Muscle of back (tissue), 11 donors: ENCODE data around the gene CASZ1. TPM values are rescaled to one million over a fixed set of nuclear protein-coding genes. Genes with fewer than 3 reads are reported as not detected.
A peak's percentile ranks its signal among the peaks of the same experiment; 100 is the strongest.

Experiments used
- DNase-seq, 3 donors: peaks; one replicate each; pipeline versions ENCODE4 v3.0.0 to v3.0.0-alpha.2; 2013
- polyA plus RNA-seq, 10 donors: library from polyadenylated mRNA; unstranded; fragments of 120-200 nt; gene quantifications; one replicate each; pipeline ENCODE4 v1.2.1, GENCODE V29; 2013; ENCODE audit not compliant: insufficient read length in 10 of 10

The CASZ1 gene
- polyA plus RNA-seq, 10 donors = 28.3 to 57.9 (median 43.4) TPM

- DNase-seq = no peak
These were observed 123.2 kb downstream of the CASZ1 start for GRCh38 chr1:10673109-10673711.

- no peak for DNase-seq
These were observed 123.9 kb downstream of the CASZ1 start for GRCh38 chr1:10672343-10673050.

DNA sequence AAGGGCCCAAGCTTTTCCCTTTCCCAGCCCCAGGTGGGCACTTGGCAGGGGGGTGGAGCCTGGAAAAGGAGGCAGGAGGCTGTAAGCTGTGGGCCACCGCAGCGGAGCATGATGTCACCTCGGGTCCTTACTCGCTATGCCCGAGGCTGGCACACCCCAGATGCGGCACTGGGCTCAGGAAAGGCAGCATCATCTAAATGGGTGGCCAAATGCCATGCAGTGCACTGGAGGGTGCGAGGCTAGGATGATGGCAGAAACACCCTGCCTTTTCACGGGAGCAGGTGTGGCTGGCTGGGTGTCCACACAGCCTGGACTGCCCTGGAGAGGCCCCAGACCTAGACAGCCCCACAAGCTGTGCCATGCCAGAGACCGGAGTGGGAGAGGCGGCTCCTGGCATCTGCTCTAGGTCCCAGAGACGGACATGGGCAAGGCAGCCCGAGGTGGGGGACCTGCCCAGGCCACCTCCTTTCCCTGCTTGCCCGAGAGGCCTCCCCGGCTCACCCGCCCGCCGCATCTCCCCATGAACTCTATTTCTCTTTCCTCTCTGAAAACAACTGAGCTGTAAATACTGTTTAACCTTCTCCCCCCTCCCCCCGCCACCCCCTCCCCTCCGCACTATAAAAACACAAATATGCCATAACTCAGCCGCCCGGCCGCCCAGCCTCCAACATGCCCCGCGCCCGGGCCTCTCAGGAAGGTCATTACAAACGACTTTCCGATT lies 124.7 kb downstream of the CASZ1 start:
- no peak for DNase-seq

GRCh38 chr1:10671090-10671489 lies 125.4 kb downstream of the CASZ1 start:
- no peak for DNase-seq

DNA sequence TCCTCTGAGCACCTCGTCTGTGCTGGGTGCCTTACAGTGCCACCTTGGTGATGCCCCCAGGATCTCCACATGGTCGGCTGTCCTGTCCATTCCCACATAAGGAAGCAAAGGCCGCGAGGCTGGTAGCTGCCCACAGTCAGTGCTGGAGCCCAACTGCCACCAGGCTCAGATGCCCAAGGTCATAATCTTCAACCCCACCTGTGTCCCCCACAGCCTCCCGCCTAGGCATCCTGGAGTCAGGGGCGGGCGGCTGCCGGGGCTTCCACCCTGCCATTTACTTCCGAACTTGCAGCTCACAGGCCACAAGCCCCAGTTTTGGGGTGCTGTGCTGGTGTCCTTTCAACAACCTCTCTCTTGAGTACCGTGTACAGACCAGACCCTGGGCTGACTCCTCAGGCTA lies 126.3 kb downstream of the CASZ1 start:
- no peak for DNase-seq

GRCh38 chr1:10669570-10669969 lies 126.9 kb downstream of the CASZ1 start:
- no peak for DNase-seq

DNA sequence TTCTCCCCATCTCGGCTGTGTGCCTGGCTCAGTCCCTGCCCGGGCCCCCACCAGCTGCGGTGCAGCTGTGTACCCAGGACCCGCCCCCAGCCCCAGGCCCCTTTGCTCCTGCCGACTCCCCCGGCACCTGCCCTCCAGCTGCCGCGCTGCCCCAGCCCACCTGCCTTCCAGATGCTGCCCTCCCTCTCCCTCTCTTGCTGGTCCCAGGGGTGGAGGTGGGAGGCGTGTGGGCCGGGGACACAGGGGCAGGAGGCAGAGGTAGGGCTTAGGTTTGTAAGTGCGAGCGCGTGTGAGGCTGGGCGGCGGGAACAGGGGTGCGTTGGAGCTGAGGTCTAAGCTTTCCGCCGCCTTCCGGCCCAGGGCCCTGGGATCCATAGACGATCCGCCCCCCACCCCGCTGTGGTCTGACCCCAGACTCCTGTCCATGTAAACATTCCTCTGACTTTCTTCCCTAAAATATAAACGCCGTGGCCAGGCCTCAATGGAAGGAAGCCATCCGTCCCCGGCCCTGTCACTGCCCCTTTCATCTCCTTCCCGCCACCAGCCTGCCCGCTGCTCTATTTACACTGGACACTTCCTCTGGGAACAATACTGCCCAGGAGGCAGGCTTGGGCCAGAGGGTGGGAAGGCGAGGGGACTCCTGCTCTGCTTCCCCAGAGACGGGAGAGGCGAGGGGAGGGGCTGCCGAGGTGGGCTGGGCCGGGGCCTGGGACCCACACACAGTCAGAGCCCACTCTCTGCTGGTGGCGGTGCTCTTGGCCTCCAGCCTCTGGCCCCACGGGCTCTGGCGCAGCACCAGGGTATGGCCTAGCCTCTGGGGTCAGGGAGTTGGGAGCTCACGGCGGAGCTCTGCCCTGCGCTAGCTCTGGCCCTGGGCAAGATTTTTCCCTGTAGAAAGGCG lies 128.3 kb downstream of the CASZ1 start:
- peak in 1 of 3 donors; percentile 52 for DNase-seq

GRCh38 chr1:10665930-10666850 lies 130.3 kb downstream of the CASZ1 start:
- DNase-seq = no peak

DNA sequence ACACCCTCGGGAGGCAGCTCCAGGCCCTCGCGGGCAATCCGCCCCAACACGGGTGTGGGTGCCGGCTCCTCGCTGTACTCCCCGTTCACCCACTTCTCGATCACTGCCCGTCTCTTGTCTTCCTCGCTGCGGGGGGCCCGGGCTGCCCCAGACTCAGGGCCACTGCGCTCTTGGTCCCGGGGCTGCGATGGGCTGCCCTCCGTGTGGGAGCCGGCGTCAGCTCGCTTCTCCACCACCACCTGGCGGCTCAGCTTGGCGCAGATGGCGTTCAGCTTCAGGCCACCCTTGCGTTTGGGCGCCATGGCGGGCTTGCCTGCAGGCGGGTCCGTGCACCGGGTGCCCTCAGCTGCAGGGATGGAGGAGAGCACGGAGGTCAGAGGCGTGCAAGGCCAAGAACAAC lies 131.2 kb downstream of the CASZ1 start:
- DNase-seq = no peak

DNA sequence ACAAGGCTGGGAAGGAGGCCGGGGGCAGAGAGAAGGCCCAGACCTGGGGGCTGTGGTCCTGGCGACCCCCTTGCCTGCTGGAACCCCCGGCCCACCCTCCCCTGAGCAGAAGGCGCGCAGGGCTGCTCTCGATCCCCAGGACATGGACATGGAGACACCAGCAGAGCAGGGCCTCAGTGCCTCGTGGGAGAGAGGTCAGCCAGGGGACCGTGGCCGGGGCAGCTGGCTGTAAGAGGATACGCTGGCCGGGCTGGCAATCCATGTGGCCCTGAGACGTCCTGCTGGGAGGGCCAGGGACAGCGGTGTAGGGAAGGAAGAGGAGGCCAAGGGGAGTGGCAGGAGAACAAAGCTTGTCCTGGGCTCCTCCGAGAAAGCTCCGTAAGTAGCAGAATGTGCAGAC lies 132.2 kb downstream of the CASZ1 start:
- peak; percentile 61 to 69 (median 65) for DNase-seq

DNA sequence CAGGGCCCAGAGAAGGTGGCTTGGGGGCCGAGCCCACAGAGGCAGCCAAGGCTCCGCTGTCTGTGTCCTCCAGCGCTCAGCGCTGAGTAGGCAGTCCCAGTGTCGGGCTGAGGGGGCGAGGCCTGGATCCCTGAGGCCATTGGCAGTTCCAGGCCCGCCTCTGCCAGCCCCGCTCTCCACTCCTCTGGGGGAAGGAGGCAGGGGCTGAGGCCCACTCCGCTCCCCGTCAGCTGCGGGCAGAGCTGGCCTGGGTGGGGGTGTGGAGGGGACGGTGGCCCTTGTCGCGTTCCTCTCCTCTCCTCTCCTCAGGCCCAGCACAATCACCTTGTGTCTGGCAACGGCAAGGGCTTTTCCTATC lies 132.8 kb downstream of the CASZ1 start:
- DNase-seq = peak in 1 of 3 donors; percentile 83

DNA sequence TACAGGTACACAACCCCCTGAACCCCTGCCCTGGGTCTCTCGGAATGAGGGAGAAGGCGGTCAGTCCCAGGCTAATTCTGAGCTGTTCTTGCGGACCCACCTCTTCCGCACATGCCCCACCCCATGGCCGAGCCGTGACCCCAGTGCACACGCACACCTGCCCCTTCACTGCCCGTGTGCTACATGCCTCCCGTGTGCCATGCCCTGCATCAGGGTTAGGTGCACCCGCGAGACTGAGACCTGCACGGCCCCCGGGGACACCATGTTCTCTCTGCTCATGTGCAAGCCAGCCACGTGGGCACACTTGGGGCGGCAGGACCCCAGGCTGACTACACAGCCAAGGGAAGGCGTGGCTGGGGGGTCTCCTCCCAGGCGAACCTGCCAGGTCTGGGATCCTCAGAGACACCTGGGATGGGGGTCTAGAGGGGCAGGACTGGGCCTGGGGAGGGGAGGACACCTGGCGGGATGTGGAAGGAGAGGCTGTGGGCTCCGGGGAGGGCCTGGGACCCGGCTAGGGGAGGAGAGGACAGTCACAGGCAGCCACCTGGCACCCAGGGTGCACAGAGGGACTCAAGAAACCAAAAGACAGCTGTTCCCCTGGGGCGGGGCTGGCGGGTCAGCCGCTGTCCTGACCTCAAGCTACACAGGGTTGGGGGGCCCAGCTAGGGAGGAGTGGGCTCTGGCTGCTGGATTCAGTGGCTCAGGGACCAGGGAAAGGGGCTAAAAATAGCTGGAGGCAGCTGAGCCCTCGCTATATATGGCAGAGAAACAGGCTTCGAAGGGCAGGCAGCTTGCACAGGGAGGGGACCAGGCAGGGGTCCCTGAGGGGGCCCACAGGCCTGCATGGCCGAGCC lies 133.4 kb downstream of the CASZ1 start:
- peak in 2 of 3 donors; percentile 63 to 75 for DNase-seq

DNA sequence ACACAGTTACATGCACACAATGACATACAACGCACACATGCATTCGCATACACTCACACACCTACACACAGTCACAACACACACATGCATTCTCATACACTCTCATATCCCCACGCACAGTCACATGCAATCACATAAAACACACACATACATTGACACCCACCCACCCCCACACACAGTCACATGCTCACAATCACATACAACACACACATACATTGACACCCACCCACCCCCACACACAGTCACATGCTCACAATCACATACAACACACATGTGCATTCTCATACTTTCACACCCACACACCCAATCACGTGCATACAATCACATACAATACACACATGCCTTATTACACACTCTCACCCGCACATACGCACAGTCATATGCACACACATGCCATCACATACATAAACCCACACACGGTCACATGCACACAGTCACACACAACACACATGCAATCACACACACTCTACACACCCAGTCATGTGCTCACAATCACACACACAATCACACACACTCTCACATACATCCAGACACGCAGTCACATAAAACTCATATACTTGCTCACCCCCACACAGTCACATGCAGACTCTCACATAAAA lies 134.3 kb downstream of the CASZ1 start:
- no peak for DNase-seq

GRCh38 chr1:10661453-10661852 lies 135.0 kb downstream of the CASZ1 start:
- DNase-seq = no peak

GRCh38 chr1:10659646-10660540 lies 136.6 kb downstream of the CASZ1 start:
- DNase-seq = no peak

GRCh38 chr1:10659218-10659617 lies 137.2 kb downstream of the CASZ1 start:
- DNase-seq = no peak

DNA sequence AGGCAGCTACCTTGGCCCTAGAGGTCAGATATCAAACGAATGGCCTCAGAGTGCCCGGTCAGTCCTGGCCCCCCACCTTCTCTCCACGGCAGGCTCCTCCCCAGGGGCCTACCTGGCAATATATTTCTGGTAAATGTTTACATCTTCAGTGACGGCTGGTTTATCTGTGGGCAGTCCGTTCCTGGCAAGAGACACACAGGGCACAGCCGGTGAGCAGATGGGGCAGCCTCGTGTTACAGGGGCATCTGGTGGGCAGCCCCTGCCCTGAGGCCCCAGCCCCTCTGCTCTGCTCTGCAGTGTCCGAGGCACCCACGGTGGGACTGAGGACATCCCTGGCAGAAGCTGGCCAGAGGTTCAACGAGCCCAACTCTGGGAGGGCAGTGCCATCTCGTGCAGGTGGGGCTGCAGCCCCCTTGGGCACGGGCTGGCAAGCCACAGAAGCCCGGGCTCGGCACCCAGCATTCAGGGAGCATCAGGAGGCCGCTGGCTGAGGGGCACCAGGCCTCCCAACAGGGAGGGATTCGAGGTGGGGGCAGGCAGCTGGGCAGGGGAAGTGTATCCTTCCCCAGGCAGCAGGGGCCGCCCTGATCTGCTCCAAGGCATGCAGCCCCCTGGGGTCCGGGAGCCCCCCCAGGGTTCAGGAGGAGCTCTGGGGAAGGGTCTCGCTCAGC lies 137.9 kb downstream of the CASZ1 start:
- DNase-seq = no peak
